Mesenteric fat pad (tissue), 1 donor: ENCODE measurements around the gene UTS2B. TPM values are rescaled to one million over a fixed set of nuclear protein-coding genes. Genes with fewer than 3 reads are reported as not detected.

ENCODE experiments used
- DNase-seq: peaks from one replicate; pipeline ENCODE4 v3.0.0-alpha.2; 2020; ENCODE audit warnings: low spot score
- total RNA-seq: library from RNA; stranded (reverse); fragmentation: NEBNext Ultra II Directional; extraction: Animal tissue kit (Norgen Biotek cat#: 25700); gene quantifications from one replicate; pipeline ENCODE4 v1.2.1, GENCODE V29; 2021
- donor health status: DM: yes; HTN: yes; CAD: no.

UTS2B gene
- total RNA-seq, 1 donor from 2014 or later = 1.1 TPM

DNA sequence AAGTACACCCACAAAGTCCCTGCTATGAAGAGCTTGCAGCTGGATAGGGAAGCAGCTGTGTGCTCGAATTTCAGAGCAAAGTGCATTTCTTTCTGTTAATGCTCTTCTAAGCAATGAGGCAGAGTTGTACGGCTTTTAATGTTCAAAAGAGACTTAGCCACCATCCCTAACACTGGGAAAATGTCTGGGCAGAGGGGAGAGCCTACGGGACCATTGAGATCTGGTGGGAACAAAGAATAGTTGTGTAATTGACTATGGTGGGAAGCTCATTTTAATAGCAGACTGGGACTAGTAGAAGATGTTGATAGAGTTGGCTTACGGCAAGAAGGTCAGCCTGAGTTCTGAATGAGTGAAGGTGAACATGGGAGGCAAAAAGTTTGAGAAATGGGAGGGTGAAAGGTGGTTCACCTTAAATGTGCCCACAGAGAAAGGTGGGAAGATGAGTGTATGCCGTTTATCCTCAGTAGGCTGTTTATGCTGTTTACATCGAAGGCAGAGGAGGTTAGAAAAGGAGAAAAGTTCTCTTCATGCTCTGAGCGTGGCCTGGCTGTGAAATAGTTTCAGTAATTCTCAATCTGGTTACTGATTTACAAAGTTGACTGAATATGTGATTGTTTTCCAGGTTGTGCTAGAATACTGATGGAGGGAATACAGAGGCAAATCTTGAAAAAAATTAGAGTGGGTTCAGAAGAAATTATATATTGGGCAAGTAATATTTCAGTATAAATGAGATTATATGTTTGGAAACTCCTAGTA is 22.9 kb upstream of the UTS2B start:
- no peak for DNase-seq

DNA sequence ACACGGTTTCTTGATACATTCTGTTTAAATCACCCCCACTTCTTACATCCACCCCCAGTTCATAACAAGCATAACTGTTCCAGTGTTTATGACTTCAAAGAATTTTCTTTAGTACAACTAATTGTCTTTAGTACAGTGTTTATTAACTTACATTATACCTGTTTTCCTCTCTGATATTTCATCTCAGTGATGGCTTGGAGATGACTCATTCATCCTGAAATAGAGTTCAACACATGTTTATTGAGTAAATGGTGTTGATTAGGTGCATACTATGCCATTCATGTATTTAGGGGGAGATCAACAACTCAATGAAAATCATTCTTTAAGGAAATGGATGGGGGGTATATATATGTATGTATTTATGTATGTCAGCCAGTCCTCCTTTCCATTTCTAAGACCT is 21.7 kb upstream of the UTS2B start:
- DNase-seq = no peak

DNA sequence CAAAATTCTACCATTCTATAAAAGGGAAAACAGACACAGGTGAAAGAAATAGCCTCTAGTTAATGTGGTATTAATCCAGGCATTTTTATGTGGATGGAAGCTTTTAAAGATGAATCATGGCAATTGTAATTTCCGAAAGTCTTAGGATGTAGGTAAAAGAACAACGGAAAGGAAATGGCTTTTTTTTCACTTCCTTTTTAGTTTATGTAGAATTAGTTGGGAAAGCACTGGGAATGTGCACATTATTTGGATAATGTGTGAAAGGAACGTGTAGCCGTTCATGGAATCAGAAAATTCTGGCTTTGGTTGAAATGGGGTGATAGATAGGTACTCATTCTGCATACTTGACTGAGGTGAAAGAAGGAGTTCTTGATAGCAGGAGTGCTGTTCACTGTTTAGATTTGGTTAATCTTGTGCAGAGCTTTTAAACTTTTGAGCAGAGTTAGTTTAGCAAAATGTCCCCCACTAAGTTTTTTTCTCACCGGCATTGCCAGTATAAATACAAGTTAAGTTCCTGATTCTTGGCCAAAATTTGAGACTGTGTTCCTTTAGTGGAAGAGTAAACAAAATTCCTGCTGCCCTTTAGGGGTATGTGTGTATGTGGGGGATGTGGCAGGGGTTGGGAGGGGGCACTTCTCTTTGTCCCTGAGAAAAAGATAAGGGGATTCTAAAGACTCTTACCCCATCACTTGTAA is 20.2 kb upstream of the UTS2B start:
- no peak for DNase-seq

DNA sequence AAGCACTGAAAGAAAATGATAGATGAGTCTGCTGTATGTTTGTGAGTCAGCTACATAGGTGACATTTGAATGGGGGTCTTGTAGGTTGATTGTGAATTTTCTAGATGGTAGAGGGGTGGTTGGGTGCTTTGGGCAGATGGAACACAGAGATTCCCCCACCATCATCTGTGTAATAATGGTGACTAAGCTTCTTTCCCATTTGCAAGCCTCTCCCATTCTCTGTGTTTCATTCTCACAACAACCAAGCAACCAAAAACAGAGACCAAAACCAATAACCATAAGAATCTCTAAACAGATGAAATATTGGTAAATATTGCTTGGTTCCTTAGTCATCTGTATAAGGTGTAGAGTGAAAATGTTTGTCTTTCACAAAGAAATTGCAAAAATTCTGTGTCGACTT is 17.8 kb upstream of the UTS2B start:
- no peak for DNase-seq

DNA sequence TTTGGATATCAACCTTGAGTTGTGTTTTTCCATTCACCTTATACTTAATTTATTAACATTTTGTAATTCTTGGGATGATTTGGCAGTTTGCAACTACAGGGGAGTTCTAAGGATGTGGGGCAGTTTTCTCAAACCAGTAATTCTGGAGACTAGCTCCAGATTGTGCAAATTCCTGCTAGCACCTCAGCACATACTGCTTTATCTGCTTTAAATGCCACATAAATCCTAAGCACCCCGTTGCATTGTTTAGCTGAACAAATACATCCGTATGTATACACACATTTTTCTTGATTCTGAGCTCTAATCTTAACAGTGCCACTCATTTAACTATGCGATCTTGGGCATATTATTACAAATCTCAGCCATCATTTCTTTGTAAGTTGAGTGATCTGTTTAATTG is 16.9 kb upstream of the UTS2B start:
- no peak for DNase-seq

DNA sequence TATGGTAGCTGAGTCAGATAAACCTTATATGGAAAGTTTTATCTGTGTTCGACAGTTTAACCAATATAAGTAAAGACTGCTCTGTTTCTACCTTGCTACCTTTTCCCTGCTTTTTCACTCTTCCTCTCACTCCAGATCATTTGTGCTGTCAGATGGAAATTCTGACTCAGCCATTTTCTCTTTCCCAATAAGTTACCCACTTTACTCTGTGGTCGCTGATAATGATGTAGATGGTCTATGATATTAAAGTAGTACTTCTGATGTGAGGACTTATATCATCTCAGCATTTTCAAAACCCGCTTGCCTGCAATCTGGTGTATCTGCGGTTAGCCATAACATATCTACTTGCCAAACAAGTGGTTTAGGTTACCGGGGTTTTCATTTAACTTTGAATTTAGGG is 15.0 kb upstream of the UTS2B start:
- DNase-seq = no peak

DNA sequence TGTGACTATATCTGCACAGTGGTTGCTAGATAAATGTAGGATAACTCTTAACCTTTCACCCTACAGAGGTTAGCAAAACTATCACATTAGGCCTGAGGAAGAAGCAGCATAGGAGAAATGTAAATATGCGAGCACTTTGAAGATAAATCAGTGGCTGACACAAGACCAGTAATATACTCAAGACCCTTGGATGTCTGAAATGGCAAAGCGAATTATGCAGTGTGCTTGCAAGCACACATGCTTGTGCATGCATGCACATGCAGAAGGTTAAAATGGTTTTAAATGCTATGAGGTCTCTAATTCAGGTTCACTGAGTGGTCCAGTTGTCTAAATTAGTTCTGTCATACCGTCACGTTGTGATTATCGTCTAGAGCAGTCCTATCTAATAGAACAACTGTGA is 13.6 kb upstream of the UTS2B start:
- no peak for DNase-seq

DNA sequence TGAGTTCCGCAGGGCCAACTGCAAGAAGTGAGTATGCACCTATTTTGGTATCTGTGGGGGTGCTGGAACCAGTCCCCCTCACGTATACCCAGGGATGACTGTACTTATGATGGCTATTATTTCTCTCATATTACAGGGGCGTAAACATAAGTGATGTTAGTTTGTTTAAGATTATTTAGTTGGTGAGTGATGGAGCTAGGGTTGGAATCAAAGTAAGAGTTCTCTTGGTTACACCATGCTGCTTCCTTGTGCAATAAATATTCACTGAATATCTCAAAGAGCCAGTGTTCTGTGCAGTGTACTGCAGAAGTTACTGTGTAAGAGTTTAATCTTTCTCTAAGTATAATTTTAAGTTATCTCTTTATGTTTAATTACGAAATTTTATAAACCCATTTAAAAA is 12.8 kb upstream of the UTS2B start:
- DNase-seq = no peak

DNA sequence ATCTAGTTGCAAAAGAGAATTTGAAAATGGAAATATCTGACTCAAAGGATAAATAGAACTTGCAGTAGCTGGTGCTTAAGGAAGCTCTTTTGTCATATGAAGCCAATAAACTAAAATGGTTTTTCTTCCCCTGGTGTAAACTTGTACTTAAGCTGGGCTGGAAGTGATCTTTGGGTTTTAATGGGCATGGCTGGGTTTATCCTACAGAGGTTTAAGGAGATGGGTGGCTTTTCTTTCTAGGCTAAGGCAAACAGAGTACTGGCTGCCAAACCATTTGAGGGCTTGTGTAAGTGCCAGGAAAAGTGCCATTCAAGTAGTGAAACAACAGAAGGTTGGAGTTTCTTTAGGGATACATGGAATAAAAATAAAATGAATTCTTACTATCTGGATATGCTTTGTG is 12.1 kb upstream of the UTS2B start:
- no peak for DNase-seq

DNA sequence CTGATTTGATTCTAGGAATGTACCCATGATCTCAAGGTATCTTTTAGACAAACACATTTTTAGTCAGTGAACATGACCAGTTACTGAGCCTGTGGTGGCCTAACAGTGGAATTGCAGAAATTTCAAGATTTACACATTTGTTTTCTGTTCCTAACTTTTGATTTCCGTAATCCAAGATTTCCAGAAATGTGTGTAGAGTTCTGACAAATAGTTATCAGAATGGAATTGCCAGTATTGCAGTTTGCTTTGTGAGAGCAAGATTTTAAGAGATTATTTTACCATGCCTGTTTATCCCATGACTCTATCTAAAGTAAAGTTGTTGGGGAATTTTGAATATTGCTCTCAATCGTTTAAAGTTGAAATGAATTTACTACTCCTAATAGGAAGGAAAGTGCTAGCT is 11.7 kb upstream of the UTS2B start:
- DNase-seq = no peak

DNA sequence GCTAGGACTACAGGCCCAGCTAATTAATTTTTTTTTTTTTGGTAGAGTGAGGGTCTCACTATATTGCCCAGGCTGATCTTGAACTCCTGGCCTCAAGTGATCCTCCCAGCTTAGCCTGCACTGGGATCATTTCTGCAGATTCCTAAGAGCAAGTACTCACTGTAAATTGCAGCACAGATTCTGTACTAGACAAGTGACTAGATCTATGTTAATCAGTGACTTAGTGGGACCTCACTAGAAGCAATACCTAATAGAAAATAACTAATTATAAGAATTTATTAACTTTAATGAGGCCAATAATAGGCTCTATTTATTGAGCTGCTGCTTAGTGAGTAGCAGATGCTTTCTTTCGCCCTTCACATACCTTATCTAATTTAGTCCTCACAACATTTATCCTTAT is 10.6 kb upstream of the UTS2B start:
- DNase-seq = no peak

DNA sequence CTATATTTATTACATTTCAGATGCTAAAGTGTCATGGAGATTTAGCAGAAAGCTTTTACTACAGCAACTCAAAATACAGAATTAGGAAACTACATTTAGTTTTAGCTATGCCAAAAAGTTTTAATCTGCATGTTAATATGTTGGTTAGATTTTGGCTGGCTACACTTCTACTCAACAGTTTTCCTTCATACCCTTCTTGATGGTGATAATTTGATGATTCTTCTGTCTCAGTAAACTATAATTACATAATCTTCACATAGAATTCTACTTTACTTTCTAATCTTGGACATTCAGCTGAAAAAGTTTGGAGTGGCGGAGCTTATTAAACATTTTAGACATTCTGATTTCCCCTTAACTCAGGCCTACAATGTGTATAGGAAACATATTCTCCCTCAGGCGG is 10.0 kb upstream of the UTS2B start:
- DNase-seq = no peak

DNA sequence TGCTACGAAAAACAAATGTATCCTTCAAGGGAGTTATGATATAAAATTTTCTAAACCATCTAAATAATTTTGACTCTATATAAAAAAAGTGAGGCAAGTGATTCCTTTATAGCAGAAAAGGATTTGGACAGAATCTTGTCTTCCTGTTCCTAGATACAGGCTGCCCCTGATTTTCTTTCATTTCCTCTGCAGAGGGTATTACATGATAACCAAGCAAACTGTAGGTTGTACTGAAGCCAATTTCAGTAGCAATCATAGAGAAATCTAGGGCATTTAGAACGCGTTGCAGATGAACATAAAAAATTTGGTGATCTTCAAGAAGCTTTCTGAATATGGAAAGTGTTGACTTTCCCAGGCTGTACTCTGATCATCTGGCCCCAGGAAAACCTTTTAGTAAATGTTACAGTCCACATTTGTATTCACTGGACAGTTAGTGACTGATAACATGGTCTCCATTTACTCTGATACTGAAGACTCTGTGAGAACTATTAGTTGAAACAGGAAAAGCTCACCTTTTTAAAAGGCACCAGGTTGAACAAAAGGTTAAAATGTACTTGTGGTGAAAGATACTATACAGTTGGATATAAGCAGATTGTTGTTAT is 9.1 kb upstream of the UTS2B start:
- DNase-seq = no peak

DNA sequence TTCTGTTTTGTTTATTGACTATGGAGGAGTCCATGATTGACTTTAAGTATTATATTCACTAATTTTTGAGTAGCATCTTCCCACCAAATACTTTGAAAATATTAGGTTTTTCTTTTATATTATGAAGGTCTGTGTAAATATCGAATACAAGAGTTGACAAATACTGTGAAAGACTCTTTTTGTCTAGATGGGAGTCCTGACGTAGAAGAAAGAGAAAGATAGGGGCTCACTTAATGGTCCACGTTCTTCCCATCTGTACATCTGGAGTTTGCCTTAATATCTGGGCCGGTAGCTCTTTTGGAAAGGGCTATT is 7.8 kb upstream of the UTS2B start:
- DNase-seq = no peak

DNA sequence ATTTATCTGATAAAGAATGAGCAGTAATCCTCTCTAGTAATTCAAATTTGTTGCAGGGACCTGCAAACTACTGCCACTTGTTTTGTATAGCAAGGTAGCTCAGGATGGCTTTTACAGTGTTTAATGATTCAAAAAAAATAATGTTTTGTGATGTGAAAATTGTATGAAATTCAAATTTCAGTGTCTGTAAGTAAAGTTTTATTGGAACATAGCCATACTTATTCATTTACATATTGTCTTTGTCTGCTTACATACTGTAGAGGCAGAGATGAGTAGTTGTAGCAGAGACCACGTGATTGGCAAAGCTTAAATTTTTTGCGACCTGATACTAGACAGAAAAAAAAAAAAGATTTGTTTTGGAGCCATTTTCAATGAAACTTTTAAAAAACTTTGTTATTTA is 6.5 kb upstream of the UTS2B start:
- DNase-seq = no peak

DNA sequence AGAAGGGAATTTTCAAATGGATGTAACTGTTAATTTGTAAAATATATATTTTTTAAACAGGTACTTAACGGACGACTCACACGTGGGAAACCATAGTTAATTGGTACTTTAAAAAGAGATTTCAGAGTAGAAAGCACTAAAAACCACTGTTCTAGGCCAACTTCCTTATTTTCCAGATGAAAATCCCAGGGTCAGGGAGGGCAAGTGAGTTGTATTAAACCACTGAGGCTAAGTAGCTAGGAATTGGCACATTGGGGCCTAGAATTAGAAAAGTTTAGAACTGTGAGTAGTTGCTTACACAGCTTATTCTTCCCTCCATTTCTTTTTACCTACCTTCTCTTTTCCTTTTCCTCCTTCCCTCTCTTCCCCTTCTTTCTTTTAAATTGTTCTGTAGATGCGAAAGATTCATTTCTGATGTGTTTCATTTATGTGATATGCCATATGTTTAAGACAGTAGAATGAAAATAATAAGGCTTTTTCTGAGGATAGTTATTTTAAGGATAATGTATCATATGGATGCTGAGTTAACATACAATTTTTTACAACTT is 4.1 kb upstream of the UTS2B start:
- no peak for DNase-seq

DNA sequence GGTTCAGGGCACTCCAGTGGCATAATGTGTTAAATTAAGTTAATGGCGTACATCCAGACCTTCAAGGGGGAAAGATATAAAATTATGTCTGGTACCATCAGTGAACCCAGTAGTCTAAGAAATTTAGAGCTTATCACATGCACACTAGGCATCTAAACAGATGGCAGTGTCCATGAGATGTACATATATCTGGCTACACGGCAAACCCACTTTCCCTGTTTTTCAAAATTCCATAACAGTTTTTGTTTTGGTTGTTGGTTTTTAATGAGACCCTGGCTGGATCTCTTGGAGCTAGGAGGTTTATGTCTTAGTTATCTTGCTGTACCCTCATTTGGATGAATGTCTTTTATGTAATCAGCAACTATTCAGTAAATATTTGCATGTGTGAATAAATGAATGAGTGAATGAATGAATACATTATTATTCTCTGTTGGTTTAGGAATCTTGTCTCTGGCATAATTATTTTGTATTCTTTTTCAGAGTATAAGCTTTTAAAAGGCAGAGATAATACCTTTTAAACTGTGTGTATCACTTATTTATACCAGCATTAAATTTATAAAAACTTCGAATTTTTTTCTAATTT is 3.1 kb upstream of the UTS2B start:
- no peak for DNase-seq

DNA sequence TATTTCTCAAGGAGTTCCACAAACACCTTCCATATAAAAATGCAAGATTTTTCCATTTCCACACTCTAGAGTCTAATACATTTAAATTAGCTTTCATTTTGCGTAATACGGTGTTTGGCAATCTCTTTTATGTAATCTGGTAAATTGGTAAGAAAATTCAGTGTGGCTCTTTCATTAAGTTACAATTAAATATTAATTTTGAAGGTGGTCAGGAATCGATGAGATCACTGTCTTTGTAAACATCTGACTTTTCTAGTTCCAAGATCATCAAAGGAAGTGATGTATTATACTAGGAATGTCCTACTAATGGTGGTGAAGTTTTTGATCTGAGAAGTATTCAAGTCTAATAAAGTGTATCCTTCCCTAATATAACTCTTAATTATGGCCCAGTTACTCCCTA is 1.1 kb upstream of the UTS2B start:
- no peak for DNase-seq

DNA sequence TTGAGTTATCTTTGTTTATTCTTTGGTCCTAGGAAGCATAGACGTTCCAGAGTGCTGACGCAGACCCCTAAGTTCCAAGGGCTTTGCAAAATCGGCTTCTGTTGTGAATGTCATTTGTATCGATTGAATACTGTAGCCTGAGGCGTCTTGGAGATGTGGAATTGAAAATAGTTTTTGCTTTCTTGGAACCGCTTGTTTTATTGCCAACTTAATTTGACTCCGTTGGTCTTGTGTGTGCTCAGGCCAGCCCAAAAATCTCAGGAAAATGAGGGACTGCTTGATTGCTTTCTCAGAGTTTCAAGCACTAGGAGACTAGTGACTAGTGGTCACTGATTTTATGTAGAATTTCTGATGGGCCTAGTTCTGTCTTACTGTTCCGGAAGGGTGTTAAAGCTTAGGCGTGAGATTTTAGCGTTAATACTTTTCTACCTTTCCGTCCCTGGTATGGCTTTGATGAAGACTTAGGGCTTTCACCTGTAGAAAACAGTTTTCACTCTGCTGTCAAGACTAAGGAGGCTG is 263 bp upstream of the UTS2B start:
- DNase-seq = no peak

DNA sequence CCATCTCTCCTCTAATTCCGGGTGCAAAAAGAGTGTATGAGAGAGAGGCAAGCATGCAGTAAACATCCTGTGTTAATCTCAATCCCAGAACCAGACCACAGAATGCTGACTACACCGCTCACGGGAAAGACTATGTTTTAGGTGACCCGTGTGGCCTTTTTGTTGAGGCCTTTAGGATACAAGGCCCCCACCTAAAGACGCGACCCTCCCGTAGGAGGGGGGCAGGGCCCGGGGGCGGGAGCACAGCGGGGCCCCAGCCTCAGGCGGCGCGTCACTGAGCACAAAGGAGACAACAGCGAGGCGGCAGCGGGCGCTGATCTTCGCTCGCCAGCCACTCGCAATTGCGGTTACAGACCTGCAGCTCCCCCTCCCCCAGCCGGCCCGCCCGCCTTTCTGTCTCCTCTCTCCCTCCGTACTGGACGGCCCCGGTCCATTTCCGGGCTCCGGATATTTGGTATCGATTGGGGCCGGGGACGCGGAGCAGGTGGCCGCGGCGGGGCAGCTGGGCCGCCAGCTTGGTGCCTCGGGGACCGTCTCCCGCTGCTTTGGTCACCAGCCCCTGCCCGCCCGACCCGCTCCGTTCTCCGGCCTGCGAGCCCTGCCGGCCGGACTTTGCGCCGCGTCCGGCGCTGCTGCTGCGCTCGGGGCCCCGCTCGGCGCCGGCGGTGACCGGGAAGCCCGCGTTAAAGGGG is 1.2 kb downstream of the UTS2B start, which contains the start of gene CCDC50:
CCDC50 (plus strand) TSS at position 433 of the 692 bp plus-strand sequence. CDS start 281 bp downstream, outside the sequence.
- peak; percentile 94 for DNase-seq

DNA sequence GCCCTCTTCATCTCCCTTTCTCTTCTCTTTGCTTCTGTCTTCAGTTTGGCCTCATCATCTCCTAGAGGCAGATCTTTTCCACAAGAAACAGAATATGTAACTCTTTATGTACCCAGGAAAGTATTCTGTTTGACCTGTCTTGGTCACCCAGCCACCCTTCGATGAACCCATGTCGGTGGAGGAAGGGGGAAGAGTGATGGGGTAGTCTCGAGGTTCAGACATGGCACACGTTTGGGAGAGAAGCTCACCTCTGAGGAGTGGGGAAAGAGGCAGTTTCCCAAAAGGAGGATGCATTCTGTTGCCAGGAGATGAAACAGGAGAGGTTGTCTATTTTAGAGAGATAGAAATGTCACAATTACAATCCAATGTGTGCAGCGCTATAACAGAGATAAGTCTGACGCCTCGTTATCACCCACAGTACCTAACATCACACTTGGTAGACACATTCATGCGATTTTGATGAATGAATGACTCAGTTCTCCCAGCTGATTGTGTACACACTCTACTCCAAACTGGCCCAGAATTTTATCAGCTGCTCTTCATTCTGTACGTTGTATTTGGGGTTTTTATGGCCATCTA is 1.9 kb downstream of the UTS2B start:
- no peak for DNase-seq
